GM12801 (cell line): ENCODE data around the gene GLT8D2.

Experiments
- TF ChIP-seq, protein P1 (sequence below): IDR thresholded peaks from one replicate; pipeline ENCODE4 v1.5.1; 2011; ENCODE audit warnings: control low read depth; ENCODE audit not compliant: insufficient read length; ENCODE audit errors: extremely low read depth

The GLT8D2 gene

DNA sequence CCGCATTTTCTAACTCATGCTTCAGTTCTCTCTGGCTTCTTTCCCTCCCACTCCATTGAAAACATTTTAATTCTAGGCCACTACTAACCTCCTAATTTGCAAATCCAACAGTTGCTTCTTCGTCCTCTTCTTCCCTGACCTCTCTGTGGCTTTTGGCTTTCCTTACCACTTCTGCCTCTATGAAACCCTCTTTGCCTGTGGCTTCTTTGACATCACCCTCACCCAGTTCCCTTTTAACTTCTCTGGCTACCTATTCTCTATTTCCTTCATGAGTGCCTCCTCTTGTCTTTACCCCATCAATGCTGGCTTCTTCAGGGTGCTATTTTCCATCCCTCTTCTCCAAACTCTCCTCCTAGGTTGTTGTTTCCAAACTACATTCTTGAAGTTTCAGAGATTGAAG, 10.0 kb upstream of the GLT8D2 start:
- TF ChIP-seq, protein P1, sequence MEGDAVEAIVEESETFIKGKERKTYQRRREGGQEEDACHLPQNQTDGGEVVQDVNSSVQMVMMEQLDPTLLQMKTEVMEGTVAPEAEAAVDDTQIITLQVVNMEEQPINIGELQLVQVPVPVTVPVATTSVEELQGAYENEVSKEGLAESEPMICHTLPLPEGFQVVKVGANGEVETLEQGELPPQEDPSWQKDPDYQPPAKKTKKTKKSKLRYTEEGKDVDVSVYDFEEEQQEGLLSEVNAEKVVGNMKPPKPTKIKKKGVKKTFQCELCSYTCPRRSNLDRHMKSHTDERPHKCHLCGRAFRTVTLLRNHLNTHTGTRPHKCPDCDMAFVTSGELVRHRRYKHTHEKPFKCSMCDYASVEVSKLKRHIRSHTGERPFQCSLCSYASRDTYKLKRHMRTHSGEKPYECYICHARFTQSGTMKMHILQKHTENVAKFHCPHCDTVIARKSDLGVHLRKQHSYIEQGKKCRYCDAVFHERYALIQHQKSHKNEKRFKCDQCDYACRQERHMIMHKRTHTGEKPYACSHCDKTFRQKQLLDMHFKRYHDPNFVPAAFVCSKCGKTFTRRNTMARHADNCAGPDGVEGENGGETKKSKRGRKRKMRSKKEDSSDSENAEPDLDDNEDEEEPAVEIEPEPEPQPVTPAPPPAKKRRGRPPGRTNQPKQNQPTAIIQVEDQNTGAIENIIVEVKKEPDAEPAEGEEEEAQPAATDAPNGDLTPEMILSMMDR: no peak

DNA sequence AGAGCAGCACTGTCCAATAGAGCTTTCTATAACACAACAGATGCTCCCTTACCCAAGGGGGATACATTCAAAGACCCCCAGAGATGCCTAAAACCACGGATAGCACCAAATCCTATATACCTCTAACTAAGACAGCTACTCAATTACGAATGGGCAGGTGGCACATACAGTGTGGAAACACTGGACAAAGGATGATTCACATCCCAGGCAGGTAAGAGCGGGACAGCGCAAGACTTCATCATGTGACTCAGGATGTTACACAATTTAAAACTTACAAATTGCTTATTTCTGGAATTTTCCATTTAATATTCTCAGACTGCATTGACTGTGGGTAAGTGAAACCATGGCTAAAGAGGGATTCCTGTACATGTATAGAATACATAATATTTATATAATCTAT, 8.8 kb upstream of the GLT8D2 start:
- TF ChIP-seq, protein P1: no peak

DNA sequence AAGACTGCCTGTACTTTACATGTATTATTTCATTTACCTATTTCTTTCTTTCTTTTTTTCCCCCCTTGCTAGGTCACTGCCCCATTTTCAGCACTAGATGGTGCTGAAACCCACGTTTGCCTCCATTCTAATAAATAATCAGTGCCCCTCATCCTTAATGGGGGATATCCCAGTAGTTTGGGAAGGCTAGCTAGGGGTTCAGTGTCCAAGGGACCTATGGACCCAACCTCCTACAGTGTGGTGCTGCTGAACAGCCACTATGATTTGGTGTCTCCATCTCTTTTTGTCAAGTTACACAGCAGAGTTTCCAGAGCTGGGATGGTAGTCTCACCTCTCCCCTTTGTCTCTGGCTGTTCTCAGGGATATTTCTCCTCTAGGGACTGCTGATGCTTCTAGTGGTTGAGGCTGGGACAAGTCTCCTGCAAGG, 7.8 kb upstream of the GLT8D2 start:
- TF ChIP-seq, protein P1: no peak

DNA sequence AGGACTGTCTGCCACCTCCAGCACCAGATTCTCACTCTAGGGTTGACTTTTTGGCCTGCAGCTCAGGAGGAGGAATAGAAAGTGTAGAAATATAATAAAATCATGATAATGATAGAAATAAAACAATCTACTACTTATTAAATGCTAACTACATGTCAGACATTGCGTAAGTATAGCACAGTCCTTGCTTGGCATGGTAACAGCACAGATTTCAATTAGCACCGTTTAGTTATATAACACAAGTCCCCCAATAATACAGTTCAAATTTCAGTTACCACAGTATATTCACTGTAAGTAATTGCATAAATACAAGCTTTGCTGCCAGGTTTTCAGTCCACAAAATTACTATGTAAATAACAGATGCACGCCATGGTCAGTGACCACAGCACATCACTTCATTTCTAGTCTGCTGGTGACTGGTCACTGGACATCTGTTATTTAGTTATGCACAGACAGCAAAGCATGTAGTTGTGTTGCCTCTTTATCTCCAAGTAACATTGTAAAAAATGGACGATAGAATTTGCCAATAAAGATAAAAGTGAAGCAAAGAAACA, 6.5 kb upstream of the GLT8D2 start:
- TF ChIP-seq, protein P1: no peak

DNA sequence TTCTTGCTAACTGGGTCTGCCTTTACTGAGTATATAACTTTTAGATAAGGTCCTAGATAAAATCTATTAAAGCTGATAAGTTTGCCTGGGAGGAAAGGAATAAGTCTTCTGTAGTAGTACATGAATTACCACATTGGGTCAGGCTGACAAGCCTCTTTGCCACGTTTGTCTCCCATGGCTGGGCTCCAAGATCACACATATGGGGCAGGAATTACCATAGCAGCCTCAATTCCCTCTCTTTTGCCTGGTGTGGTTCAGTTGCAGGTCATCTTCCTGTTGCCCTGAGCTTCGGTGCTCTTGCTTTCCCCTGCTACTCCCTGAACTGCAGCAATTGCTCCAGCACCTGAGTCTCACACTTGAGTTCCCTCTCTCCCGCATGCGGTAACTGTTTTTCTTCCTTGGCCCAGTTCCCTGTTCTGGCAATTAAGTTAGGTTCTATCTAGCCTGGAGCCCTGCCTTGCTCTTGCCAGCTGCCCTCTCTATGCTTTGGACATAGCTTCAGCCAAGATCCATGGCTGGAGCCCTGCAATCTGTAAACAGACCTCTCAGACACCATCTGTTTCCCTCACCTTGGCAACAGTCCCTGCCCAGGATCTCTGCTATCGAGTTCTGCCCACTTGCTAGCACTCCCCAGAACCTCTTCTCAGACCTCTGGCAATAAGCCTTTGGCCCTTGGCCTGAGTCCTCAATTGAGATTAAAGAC, 5.8 kb upstream of the GLT8D2 start:
- TF ChIP-seq, protein P1: no peak

DNA sequence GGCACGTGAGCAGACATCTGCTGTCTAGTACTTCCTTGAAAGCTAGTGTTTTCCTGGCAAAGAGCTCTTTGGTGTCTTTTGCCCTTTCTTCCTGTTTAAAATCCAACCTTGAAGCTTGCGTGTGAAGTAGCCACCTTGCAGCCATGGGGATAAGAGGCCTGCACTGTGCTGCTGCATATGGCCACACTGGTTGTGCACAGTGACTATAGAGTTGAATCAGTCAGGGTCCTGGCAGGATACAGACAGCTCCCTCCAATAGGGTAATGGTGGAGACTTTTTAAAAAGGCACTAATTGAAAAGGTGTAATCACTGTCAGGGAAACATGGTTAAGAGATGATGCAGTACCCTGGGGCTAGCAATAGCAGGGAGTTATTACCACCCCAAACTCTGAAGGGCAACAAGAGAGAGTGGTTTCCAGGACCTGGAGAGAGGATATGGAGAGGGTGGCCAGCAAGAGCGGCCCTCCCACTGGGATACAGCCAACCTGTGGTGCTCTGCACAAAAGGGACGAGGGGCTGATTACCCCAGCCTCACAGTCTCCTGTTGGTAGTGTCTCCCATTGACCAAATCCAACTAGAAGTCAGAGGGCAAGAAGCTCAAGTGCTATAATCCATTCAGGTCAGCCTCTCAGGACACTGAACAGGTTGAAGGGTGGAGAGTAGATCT, 4.8 kb upstream of the GLT8D2 start:
- TF ChIP-seq, protein P1: no peak

DNA sequence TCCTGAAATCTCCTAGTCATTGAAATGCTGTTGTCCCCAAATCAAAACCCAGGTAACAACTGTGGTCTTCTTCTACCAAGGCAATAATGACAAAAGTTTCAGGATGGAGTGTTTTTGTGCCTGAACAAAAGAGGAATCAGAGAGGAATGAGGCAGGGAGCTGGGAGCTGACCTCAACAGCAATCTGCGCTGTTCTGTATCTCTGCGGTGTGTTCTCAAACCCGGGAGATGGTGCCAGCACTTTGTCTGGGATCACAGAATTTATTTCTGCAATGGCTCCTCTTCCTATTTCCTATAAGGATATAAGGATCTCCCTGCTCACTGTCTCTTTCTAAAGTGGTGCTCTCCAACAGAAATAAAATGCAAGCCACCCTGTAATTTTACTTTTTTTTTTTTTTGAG, 449 bp upstream of the GLT8D2 start:
- TF ChIP-seq, protein P1: no peak
